ENCODE data around the gene SLIT3.

GRCh38 chr5:169219351-169219750 is 81.6 kb downstream of the SLIT3 start:
- TF ChIP-seq CTCF (IDR thresholded peaks at IDR 0.05) (no peak), REST (IDR thresholded peaks at IDR 0.05; ENCODE audit: low read depth, low read length) (no peak), RAD21 (IDR thresholded peaks at IDR 0.05; ENCODE audit: low read length) (no peak), SMC3 (IDR thresholded peaks at IDR 0.05; ENCODE audit: low read depth, low read length) (no peak)

All from SK-N-SH (cell line).